GM19372 (cell line): ENCODE measurements around the gene NOP16.
A peak's percentile ranks its signal among the peaks of the same experiment; 100 is the strongest.
"Not testable (repeated sequence)": the region's sequence is repeated elsewhere in the genome, so short reads cannot be mapped to it uniquely, and the experiment has no call there.

Source experiments
- ATAC-seq: cut with Tn5 transposase; IDR thresholded peaks from one replicate; pipeline ENCODE4 v1.9.1; 2021; ENCODE audit warnings: mild to moderate bottlenecking, low read depth, moderate library complexity; ENCODE audit not compliant: unreplicated experiment

Gene NOP16

GRCh38 chr5:176410486-176411180, 22.2 kb upstream of the NOP16 start:
- no peak for ATAC-seq

GRCh38 chr5:176409765-176410164, 21.4 kb upstream of the NOP16 start:
- ATAC-seq = no peak

GRCh38 chr5:176408590-176408989, 20.2 kb upstream of the NOP16 start:
- no peak for ATAC-seq

DNA sequence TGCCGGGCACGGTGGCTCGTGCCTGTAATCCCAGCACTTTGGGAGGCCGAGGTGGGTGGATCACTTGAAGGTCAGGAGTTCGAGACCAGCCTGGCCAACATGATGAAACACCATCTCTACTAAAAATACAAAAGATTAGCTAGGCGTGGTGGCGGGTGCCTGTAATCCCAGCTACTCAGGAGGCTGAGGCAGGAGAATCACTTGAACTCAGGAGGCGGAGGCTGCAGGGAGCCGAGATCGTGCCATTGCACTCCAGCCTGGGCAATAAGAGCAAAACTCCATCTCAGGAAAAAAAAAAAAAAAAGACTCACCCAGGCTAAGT, 19.8 kb upstream of the NOP16 start:
- ATAC-seq = not testable (repeated sequence)

DNA sequence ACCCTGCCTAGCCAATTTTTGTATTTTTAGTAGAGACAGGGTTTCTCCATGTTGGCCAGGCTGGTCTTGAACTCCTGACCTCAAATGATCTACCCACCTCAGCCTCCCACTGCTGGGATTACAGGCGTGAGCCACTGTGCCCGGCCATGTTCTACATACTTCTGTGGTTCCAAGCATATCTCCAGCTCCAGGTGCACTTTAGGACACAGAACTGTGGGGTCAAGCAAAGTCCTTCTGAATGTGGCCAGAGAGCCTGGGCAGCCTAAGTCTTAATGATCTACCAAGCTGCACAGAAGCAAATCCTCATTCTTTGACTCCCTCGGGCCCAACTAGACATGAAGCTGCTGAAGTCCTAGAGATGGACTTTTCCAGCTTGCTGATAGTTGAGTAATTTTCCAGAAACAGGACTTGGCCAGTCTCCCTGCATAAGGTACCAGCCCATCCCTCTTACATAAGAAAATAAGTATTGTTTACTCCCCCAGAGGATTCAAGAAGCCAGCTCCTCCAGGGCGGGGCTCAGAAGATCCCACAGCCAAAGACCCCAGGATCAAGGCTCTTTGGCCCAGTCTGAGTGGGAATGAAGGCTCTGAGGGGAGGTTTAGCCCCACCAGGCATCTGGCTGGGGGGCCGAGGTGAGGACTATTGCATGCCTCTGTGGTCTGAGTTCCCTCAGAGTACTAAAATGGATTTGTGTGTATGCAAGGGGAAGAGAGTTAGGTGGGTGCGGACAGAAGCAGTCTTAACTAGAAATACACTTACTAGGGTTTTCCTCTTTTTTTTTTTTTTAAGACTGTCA, 19.3 kb upstream of the NOP16 start:
- ATAC-seq = no peak

- no peak for ATAC-seq
Observed at GRCh38 chr5:176406436-176407052, 18.1 kb upstream of the NOP16 start.

DNA sequence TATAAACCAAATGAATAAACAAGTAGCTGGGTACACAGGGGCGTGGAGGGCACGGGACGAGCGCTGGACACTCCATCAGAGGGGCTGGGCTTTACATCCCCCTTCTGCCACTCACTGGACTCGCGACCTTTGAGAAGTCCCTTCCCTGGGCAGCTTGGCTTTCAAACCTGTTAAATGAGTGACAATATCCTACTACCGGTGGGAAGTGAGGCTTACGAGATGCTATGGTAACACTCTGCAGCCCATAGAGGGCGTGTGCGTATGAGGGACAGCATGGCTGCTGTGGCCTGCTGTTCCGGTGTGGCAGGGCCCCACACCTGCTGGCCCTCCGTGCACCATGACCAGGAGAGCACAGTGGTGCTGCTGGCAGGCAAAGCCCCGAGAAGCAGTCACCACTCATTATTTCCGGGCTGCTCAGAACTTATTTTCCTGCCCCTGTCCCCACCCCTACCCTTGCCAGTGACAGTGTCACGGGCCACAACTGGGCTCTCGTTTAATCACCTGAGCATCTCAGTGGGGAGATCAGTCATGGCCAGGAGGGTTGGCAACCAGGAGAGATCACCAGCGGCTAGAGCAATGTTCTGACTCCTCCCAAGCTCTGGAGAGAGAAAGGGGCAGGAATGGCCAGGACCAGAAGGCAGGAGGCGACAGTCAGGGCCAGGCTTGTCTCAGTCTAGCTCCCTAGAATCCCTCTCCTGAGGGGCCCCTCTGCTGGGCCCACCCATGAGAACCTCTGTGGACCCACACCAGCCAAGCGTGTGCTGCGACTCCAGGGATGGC, 17.4 kb upstream of the NOP16 start:
- ATAC-seq = no peak

GRCh38 chr5:176401281-176402205, 13.1 kb upstream of the NOP16 start:
- no peak for ATAC-seq

DNA sequence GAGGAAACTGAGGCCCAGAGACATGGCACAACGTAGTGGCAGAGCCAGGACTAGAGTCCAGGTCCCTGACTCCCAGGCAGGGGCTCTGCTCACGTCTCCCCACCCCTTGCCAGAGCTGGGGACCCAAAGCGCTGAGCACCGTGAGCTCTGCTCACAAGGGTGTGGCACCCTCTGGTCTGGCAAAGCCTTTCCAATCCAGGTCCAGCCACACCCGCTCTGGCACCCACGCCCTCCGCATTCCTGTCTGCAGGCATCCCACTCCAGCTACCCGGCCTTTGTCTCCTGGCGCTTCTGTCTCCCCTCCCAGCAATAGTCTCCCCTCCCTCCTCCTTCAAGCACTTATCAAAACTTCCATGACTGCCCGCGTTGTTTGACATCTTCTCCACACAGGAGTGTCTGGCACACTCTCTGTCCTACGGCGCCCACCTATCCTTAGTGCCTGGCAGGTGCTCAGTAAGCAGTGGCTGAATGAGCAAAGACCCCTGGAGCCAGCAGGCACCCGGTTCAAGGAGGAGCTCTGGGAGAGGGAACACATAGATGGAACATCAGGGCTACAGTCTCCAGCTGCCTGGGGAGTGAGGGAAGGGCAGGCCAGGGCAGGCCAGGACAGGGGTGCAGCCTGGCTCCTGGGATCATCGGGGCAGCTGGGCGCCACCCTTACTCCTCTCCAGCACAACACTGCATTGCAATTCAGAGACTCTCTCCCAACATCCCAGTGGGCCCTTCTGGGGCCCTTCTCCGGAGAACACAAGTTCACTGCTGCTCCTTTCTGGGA, 12.2 kb upstream of the NOP16 start:
- ATAC-seq = no peak

DNA sequence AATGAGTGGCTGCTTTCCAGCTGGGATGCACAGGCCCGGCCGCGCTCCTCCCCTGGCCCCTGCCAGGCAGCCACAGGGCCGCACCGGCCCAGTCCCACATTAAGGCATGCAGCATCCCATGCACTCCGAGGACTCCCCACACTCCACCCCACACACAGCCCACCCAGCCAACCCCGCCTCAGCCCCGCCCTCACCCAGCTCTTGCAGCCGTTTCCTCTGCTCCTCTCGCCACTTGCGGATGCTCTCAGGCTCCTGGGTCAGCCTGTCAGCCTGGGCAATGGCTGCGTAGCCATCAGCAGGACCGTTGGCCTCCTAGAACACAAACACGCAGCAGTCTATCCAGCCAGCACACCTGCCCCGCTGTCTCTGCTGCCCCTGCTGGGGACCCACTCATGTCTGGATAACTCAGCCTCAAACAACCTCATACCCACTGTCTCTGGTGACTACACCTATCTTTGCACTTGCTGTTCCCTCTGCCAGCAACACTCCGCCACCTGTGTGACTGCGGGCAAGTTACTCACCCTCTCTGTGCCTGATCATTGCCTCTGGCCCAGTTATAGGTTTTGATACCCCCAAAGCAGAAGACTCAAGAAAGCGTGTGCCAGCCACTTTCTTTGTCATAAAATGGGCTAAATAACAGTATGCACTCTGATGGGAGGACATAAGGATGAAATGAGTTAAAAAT, 9.5 kb upstream of the NOP16 start:
- no peak for ATAC-seq

DNA sequence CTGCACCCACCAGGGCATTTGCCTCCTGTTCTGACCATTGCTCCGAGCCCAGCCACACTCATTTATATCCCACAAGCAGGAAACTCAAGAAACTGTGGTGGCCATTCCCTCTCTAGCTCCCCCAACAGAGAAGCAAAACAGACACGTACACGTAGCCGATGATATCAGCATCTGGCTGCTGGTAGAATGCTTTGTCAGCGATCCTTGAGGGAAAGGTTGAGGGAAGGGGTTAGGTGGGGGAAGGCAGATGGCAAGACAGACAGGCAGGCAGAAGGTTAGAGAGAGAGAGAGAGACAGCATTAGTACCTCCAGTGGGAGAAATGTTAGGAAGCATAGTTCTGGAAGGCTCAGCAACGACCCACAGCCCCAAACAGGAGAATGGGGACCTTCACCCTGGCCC, 7.9 kb upstream of the NOP16 start:
- ATAC-seq = no peak

- ATAC-seq = no peak
Observed at GRCh38 chr5:176394881-176395675, 6.7 kb upstream of the NOP16 start.

DNA sequence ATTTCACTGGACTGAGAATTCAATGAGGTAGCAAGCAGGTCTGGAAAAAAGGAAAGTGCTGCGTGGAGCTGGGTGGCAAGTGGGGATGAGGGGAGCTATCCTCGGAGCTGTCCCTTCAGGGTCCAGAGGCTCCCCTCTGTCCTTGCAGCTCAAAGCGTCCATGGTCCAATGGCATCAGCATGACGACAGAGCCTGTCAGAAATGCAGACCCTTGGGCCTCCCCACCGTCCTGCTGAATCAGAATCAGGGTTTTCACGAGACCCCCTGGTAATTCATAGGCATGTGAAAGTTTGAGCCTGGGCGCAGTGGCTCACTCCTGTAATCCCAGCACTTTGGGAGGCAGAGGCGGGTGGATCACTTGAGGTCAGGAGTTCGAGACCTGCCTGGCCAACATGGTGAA, 5.7 kb upstream of the NOP16 start:
- no peak for ATAC-seq

- no peak for ATAC-seq
Observed at GRCh38 chr5:176392526-176392925, 4.1 kb upstream of the NOP16 start.

DNA sequence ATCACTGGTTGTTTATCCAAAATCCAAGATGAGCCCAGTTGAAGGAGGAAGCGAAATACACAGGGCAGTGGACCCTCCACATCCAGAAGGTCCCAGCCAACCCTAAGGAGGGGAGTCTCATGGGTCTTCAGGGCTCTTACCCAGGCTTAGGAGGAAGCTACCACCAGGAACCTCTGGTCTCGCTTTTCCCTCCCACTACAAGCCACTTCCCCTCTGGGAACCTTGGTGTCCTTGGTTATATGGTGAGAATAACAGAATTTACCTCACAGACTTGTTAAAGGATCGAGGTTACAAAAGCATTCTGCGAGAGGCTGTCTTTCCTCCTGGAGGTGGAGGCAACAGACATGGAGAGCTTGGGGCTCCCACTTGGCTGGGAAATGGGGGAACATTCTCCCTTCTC, 3.6 kb upstream of the NOP16 start:
- ATAC-seq = no peak

- no peak for ATAC-seq
Observed at GRCh38 chr5:176391479-176391878, 3.1 kb upstream of the NOP16 start.

DNA sequence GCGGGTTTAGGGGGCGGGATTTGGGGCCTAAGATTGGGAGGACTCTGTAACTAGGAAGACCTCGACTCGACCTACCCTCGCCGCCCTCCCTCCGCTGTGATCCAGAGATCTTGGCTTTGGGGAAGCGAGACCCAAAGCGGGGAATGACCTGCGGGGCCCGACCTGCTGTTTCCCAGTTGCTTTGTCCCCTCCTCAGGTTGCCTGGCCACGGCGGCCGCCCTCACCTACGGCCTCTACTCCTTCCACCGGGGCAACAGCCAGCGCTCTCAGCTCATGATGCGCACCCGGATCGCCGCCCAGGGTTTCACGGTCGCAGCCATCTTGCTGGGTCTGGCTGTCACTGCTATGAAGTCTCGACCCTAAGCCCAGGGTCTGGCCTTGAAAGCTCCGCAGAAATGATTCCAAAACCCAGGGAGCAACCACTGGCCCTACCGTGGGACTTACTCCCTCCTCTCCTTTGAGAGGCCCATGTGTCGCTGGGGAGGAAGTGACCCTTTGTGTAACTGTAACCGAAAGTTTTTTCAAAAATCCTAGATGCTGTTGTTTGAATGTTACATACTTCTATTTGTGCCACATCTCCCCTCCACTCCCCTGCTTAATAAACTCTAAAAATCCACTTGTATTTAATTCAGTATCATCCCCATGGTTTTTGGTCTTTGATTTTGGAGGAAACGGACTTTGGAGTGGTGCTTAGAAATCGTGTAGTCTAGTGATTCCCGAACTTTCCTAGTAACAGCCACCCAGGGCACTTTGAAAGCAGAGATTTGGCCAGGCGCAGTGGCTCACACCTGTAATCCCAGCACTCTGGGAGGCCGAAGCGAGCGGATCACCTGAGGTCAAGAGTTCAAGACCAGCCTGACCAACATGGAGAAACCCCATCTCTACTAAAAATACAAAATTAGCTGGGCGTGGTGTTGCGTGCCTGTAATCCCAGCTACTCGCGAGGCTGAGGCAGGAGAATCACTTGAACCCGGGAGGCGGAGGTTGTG, 1.0 kb upstream of the NOP16 start:
- peak; percentile 35 for ATAC-seq
